Activated naive CD4-positive, alpha-beta T cell treated with anti-CD3 and anti-CD28 coated beads for 36 hours (primary cell): ENCODE measurements around the gene PPP1R3C. TPM values are rescaled to one million over a fixed set of nuclear protein-coding genes. Genes with fewer than 3 reads are reported as not detected.

Source experiments
- CTCF ChIA-PET: fragments of 350-600 bp; sonication (Branson Sonifier 250); formaldehyde crosslinking; loops from one replicate; lab custom pipeline; 2021; ENCODE audit warnings: antibody characterized with exemption; lab: Charles Lee
- DNase-seq: peaks from one replicate; pipeline ENCODE4 v3.0.0-alpha.2; 2020
- H3K27ac Mint-ChIP-seq: one replicate; pipeline ENCODE4 v1.8.0; 2021; ENCODE audit warnings: mild to moderate bottlenecking, mixed read lengths
- H3K27me3 Mint-ChIP-seq: one replicate; pipeline ENCODE4 v1.8.0; 2021; ENCODE audit warnings: low read depth, mixed read lengths
- H3K36me3 Mint-ChIP-seq: one replicate; pipeline ENCODE4 v1.8.0; 2021; ENCODE audit warnings: low read depth, mixed read lengths
- H3K4me1 Mint-ChIP-seq: one replicate; pipeline ENCODE4 v1.8.0; 2021; ENCODE audit warnings: low read depth, mixed read lengths
- H3K4me3 Mint-ChIP-seq: one replicate; pipeline ENCODE4 v1.8.0; 2021; ENCODE audit warnings: mild to moderate bottlenecking, moderate library complexity, mixed read lengths
- H3K9me3 Mint-ChIP-seq: one replicate; pipeline ENCODE4 v1.8.0; 2021; ENCODE audit warnings: mixed read lengths
- intact Hi-C: fragments of 100-400 bp; cut with micrococcal nuclease; formaldehyde crosslinking; loops from one replicate; pipeline ENCODE4 v1.15.1; 2023
- total RNA-seq, 2 experiments: library from RNA; stranded (reverse); gene quantifications; one replicate each; pipeline ENCODE4 v1.2.3, GENCODE V29; 2021

PPP1R3C gene
- total RNA-seq, 2 experiments from 2014 or later = 0.07 to 0.12 TPM

GRCh38 chr10:91652364-91652763 lies 19.5 kb upstream of the PPP1R3C start:
- no peak overlapping the region for H3K27ac Mint-ChIP-seq
- CTCF ChIA-PET = interaction anchor here (1.4 to 1.5 kb wide), 2 partner anchors 17 kb away, joined by 4 to 6 read pairs; no protein-coding TSS in a partner anchor
- intact Hi-C loops = no loop called here
- H3K4me3 Mint-ChIP-seq = no peak overlapping the region
- no peak for DNase-seq
- no peaks in the 10 kb centered on the region for H3K9me3 Mint-ChIP-seq
- H3K36me3 Mint-ChIP-seq = no peaks in the 10 kb centered on the region
- no peaks in the 10 kb centered on the region for H3K27me3 Mint-ChIP-seq
- no peaks in the 10 kb centered on the region for H3K4me1 Mint-ChIP-seq

GRCh38 chr10:91643700-91644099 lies 10.8 kb upstream of the PPP1R3C start:
- no peak overlapping the region for H3K4me3 Mint-ChIP-seq
- no peak overlapping the region for H3K27ac Mint-ChIP-seq
- CTCF ChIA-PET = interaction anchor here (1.6 kb wide), 1 partner anchor 10 kb away, joined by 9 read pairs; the partner anchor contains the start of gene PPP1R3C
- intact Hi-C loops = no loop called here
- H3K9me3 Mint-ChIP-seq = no peaks in the 10 kb centered on the region
- H3K36me3 Mint-ChIP-seq = no peaks in the 10 kb centered on the region
- no peaks in the 10 kb centered on the region for H3K4me1 Mint-ChIP-seq
- DNase-seq = no peak
- peaks cover 34% of the 10 kb centered on the region for H3K27me3 Mint-ChIP-seq

DNA sequence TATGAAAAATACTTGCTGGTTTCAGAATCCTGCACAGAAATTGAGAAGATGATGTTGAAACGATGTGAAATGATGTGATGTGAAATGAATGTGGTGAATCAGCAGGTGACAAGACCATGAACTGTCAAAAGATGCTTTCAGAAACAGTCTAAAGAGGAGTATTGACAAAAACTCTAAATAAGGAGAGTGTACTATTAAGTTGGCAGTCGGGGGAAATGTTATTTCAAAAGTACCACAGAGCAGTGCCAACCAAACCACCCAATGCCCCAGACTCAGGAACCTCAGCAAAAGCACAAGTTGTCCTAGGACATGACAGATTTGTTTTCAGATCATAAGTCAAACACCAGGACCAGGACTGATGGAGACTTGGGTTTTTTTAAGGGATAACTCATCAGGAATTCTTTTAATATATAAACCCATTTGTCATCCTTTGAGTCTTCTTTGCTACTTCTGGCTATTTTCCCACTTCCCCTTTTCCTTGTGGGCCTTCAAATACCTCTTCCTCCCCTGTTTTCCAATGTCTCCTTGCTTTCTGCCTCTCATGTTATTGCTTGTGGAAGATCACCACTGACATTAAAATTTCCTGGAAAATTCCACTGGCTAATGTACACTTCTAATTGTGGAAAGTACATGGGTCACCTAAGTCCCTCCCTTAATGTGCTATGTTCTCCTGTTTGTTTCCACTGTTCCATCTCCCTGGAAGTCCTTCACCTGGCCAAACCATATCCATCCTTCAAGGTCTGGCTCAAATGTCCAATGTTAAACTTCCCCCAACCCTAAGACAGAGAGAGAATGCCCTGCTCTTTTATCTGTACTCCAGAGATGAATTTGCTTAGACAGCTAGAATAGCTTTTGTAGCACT lies 10.2 kb upstream of the PPP1R3C start:
- Mint-ChIP-seq H3K27ac (no peak overlapping the region), H3K36me3 (no peaks in the 10 kb centered on the region), H3K27me3 (peaks cover 36% of the 10 kb centered on the region), H3K9me3 (no peaks in the 10 kb centered on the region), H3K4me1 (no peaks in the 10 kb centered on the region), H3K4me3 (no peak overlapping the region)
- intact Hi-C loops = no loop called here
- CTCF ChIA-PET = interaction anchor here (1.6 kb wide), 1 partner anchor 10 kb away, joined by 9 read pairs; the partner anchor contains the start of gene PPP1R3C
- no peak for DNase-seq

- Mint-ChIP-seq H3K4me3 (no peak overlapping the region), H3K9me3 (no peaks in the 10 kb centered on the region), H3K36me3 (no peaks in the 10 kb centered on the region), H3K27me3 (peaks cover 38% of the 10 kb centered on the region), H3K27ac (no peak overlapping the region), H3K4me1 (peaks cover 9% of the 10 kb centered on the region)
- DNase-seq = no peak
- intact Hi-C loops = no loop called here
- CTCF ChIA-PET = interaction anchor here (0.6 to 6.4 kb wide), 9 partner anchors 11 to 337 kb away, joined by 3 to 104 read pairs (median 5); no protein-coding TSS in a partner anchor
Observed at GRCh38 chr10:91636892-91637291, 4.0 kb upstream of the PPP1R3C start.

- Mint-ChIP-seq H3K9me3 (no peaks in the 10 kb centered on the region), H3K36me3 (no peaks in the 10 kb centered on the region), H3K4me3 (no peak overlapping the region), H3K27ac (no peak overlapping the region), H3K4me1 (peaks cover 9% of the 10 kb centered on the region), H3K27me3 (peaks cover 46% of the 10 kb centered on the region)
- peak; percentile 72 for DNase-seq
- CTCF ChIA-PET = interaction anchor here (0.6 to 6.4 kb wide), 39 partner anchors 9 to 1229 kb away, joined by 3 to 104 read pairs (median 4); no protein-coding TSS in a partner anchor
- intact Hi-C loops = loop anchor here (1.0 to 2.0 kb wide), 10 partner anchors 38 to 725 kb away; partner anchors contain the start of gene HECTD2
Observed at GRCh38 chr10:91635401-91636400, 2.8 kb upstream of the PPP1R3C start.

DNA sequence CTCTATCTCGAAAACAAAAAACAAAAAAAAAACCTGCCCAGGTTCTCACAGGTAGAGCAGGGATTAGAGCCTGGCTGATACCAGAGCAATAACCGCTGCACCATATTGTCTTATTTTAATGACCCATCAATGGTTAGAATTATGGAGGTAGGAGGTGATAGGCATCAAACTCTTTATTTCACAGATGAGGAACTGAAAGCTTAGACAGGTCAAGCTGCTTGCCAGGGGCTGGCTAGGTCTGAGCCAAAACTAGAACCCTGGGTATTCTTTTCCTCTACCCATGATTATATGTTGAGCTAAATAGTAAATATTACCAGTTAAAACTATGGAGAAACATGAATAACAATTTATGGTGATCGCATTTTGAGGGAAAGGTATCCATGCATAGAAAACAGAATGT lies 2.0 kb upstream of the PPP1R3C start:
- Mint-ChIP-seq H3K36me3 (no peaks in the 10 kb centered on the region), H3K27me3 (peaks cover 52% of the 10 kb centered on the region), H3K4me3 (no peak overlapping the region), H3K27ac (no peak overlapping the region), H3K4me1 (peaks cover 9% of the 10 kb centered on the region), H3K9me3 (no peaks in the 10 kb centered on the region)
- no peak for DNase-seq
- CTCF ChIA-PET = interaction anchor here (0.6 to 6.4 kb wide), 27 partner anchors 9 to 723 kb away, joined by 3 to 104 read pairs (median 4); no protein-coding TSS in a partner anchor
- intact Hi-C loops = loop anchor here (1.0 to 2.0 kb wide), 10 partner anchors 38 to 724 kb away; partner anchors contain the start of gene HECTD2

DNA sequence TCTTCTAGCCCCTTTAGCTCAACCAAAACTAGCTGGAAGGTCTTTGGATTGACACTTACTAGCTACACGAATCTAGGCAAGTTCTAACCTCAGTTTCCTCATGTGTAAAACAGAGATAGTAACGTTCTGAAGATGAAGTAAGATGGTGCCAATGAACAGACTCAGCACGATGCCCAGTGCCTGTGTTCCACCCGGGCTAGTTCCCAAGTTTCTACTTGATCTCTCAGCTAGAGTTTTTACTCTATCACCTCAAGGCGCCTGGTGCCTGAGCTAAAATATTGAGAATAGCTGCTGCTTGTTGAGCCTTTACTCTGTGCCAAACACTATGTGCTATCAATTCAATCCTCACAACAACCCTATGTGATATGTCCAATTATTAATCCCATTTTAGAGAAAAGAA lies 1.4 kb upstream of the PPP1R3C start:
- H3K4me1 Mint-ChIP-seq = peaks cover 9% of the 10 kb centered on the region
- no peak overlapping the region for H3K27ac Mint-ChIP-seq
- CTCF ChIA-PET = interaction anchor here (0.8 to 6.4 kb wide), 14 partner anchors 10 to 723 kb away, joined by 3 to 104 read pairs (median 4); no protein-coding TSS in a partner anchor
- no peak for DNase-seq
- intact Hi-C loops = loop anchor here (2.0 kb wide), 3 partner anchors 61 to 723 kb away; no protein-coding TSS in a partner anchor
- no peaks in the 10 kb centered on the region for H3K36me3 Mint-ChIP-seq
- no peak overlapping the region for H3K4me3 Mint-ChIP-seq
- H3K27me3 Mint-ChIP-seq = peaks cover 56% of the 10 kb centered on the region
- H3K9me3 Mint-ChIP-seq = no peaks in the 10 kb centered on the region

DNA sequence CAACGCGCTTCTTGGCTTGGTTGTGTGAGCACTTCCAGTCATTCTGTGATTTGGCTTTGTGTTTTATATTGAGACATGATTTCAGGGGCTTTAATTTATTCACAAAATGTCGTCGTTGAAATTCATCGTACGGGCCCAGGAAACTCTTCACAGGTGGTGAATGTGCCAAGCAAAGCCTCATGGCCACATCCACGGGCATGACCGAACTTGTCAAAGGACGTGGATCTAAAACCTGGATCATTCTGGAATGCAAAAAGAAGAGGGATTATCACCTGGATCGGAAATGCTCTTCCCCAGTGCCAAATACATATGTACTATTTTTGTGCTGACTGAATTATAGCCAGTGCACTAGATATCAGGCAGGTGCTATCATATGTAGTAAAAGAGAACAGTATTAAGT lies 2.2 kb downstream of the PPP1R3C start:
- no peaks in the 10 kb centered on the region for H3K9me3 Mint-ChIP-seq
- CTCF ChIA-PET = no interaction called here
- H3K36me3 Mint-ChIP-seq = no peaks in the 10 kb centered on the region
- intact Hi-C loops = no loop called here
- no peak overlapping the region for H3K4me3 Mint-ChIP-seq
- no peak for DNase-seq
- peaks cover 53% of the 10 kb centered on the region for H3K27me3 Mint-ChIP-seq
- H3K27ac Mint-ChIP-seq = no peak overlapping the region
- peaks cover 9% of the 10 kb centered on the region for H3K4me1 Mint-ChIP-seq

DNA sequence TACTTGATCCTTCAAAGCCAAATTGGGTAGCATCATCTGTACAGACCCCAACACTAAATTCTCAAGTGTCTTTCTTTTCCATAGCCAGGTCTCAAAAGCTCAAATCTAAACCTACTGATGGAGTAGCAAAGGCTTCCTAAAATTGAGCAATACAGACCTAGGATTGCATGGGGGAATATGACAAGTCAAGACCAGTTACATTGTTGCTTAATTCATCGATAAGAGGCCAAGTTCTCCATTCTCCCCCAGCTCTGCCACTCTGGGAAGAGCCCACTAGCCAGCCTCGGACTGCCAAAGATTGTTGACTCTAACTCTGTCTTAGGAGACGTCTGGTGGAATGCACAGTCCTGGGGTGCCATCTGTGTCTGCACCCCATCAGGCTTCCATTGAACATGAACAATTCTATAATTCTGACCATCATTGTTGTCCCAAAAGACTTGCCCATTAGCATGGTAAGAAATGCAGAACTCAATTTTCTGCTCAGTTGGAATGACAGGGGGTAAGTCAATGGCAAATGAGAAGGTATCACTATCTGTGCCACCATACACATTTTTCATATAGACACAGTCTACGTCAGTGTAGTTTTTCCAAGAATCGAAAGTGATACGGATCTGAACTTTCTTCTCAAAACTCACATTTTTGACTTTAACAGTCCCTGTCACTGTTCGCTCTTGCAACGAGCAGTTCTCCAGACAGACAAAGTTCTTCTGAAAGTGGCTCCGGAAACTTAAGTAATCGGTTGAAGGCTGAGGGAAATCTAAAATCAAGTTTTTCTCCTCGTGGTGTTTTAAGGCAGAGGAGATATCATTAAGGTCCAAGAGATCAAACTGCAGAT lies 2.9 kb downstream of the PPP1R3C start:
- H3K4me1 Mint-ChIP-seq = peaks cover 7% of the 10 kb centered on the region
- H3K27ac Mint-ChIP-seq = no peak overlapping the region
- no peak overlapping the region for H3K4me3 Mint-ChIP-seq
- no peak for DNase-seq
- H3K27me3 Mint-ChIP-seq = peaks cover 48% of the 10 kb centered on the region
- no peaks in the 10 kb centered on the region for H3K9me3 Mint-ChIP-seq
- intact Hi-C loops = no loop called here
- CTCF ChIA-PET = no interaction called here
- no peaks in the 10 kb centered on the region for H3K36me3 Mint-ChIP-seq

DNA sequence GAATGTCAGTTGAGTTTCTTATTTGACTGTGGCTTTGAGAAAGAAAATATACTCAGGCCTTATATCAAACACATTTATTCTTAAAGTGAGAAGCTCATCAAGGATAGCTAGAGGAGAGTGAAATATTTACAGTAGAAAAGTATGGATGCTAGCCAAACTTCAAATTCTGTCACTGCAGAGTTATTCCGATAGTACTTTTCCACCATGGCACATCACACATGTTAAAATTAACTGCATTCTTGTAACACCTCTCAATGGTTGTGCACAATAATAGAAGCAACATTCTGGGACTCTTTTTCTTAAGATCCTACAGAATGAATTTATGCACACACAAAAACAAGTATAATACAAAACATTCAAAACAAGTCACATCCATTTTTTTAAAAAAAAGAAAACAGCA lies 4.5 kb downstream of the PPP1R3C start:
- Mint-ChIP-seq H3K4me3 (no peak overlapping the region), H3K27ac (no peak overlapping the region), H3K9me3 (no peaks in the 10 kb centered on the region), H3K27me3 (peaks cover 37% of the 10 kb centered on the region), H3K36me3 (no peaks in the 10 kb centered on the region), H3K4me1 (peaks cover 5% of the 10 kb centered on the region)
- intact Hi-C loops = no loop called here
- no peak for DNase-seq
- CTCF ChIA-PET = no interaction called here
